GM12878 (cell line): ENCODE data around the gene FBXO15. TPM values are rescaled to one million over a fixed set of nuclear protein-coding genes. Genes with fewer than 3 reads are reported as not detected.

Source experiments
- ATAC-seq: fragments of 200-7000 bp; cut with Tn5 transposase; 3 replicates; pipeline ENCODE4 v1.9.1; 2020; ENCODE audit warnings: mild to moderate bottlenecking, moderate library complexity
- BruUV-seq: library from RNA; stranded (reverse); fragments of 400-500 nt; replicated peaks from 2 replicates; lab custom pipeline; 2021; lab: Mats Ljungman, UMichigan
- CTCF ChIA-PET: fragments of 300-600 bp; sonication (Branson Sonifier 250); formaldehyde crosslinking; extraction: SDS; loops from one replicate; lab custom pipeline; 2021; ENCODE audit warnings: inconsistent platforms; lab: Yijun Ruan, JAX
- POLR2A ChIA-PET: fragments of 350-600 bp; formaldehyde crosslinking; extraction: SDS; loops from one replicate; lab custom pipeline; 2021; ENCODE audit warnings: inconsistent platforms; lab: Charles Lee
- RAD21 ChIA-PET: fragments of 300-600 bp; sonication (Branson Sonifier 250); formaldehyde crosslinking; loops from one replicate; lab custom pipeline; 2023; ENCODE audit warnings: antibody characterized with exemption; ENCODE audit not compliant: unreplicated experiment; lab: Charles Lee
- SMC1A ChIA-PET: fragments of 300-600 bp; sonication (Branson Sonifier 250); formaldehyde crosslinking; loops from one replicate; lab custom pipeline; 2023; ENCODE audit not compliant: unreplicated experiment, uncharacterized antibody; lab: Charles Lee
- DNase-seq: peaks from one replicate; pipeline ENCODE4 v3.0.0-alpha.2; 2011; ENCODE audit warnings: low read depth, low spot score
- FAIRE-seq: peaks from 3 replicates; lab custom pipeline; 2011; peaks lifted over from hg19 to GRCh38; lab: Jason Lieb, UNC
- H2AFZ ChIP-seq: 2 replicates; pipeline ENCODE4 v1.6.0; 2011; ENCODE audit warnings: low read depth, low read length, control low read depth; ENCODE audit not compliant: control insufficient read depth
- H3K27ac ChIP-seq: 2 replicates; pipeline ENCODE4 v1.5.1; 2011; ENCODE audit warnings: control low read depth; ENCODE audit not compliant: control insufficient read depth, insufficient read depth
- H3K27me3 ChIP-seq, 2 experiments: replicated peaks in 1 of 2; 2 replicates each; pipeline versions ENCODE4 v1.6.0 to v1.6.1; 2011; ENCODE audit warnings: low read length in 1 of 2; ENCODE audit not compliant: control insufficient read depth in 2 of 2, insufficient read depth in 2 of 2
- H3K36me3 ChIP-seq, 2 experiments: 2 replicates each; pipeline ENCODE4 v1.5.1; 2011; ENCODE audit warnings: low read length in 1 of 2; ENCODE audit not compliant: control insufficient read depth in 2 of 2, insufficient read depth in 2 of 2
- H3K4me1 ChIP-seq: 2 replicates; pipeline ENCODE4 v1.6.1; 2011; ENCODE audit warnings: mild to moderate bottlenecking, low read length, moderate library complexity, mixed read lengths; ENCODE audit not compliant: control insufficient read depth, insufficient read depth
- H3K4me2 ChIP-seq: 2 replicates; pipeline ENCODE4 v1.6.0; 2011; ENCODE audit warnings: control low read depth; ENCODE audit not compliant: control insufficient read depth, insufficient read depth
- H3K4me3 ChIP-seq: fragments of 200-600 bp; sonication (generic); 2 replicates; pipeline ENCODE4 v1.5.1; 2016
- H3K79me2 ChIP-seq: 2 replicates; pipeline ENCODE4 v1.6.0; 2011; ENCODE audit warnings: low read length; ENCODE audit not compliant: control insufficient read depth, insufficient read depth
- H3K9ac ChIP-seq: 2 replicates; pipeline ENCODE4 v1.8.0; 2011; ENCODE audit warnings: low read length, control low read depth, mixed read lengths; ENCODE audit not compliant: control insufficient read depth, insufficient read depth
- H3K9me3 ChIP-seq: replicated peaks from 3 replicates; pipeline ENCODE4 v1.5.1; 2011; ENCODE audit warnings: mild to moderate bottlenecking, low read length; ENCODE audit not compliant: control insufficient read depth, insufficient read depth
- H4K20me1 ChIP-seq: 2 replicates; pipeline ENCODE4 v1.6.0; 2011; ENCODE audit not compliant: control insufficient read depth, insufficient read depth
- CBFB ChIP-seq: IDR thresholded peaks from 2 replicates; pipeline ENCODE4 v1.6.1; 2016; ENCODE audit warnings: antibody characterized with exemption, low read depth
- CBX5 ChIP-seq: sonication (generic); IDR thresholded peaks from 2 replicates; pipeline ENCODE4 v1.6.1; 2016; ENCODE audit warnings: low read depth, moderate library complexity, mild to moderate bottlenecking, inconsistent platforms
- CHD4 ChIP-seq: fragments of 200-600 bp; sonication (generic); IDR thresholded peaks from 2 replicates; pipeline ENCODE4 v1.6.1; 2016; ENCODE audit warnings: mild to moderate bottlenecking
- CTCF ChIP-seq, 3 experiments: IDR thresholded peaks in 2 of 3; conservative IDR thresholded peaks in 1 of 3; 2 replicates each; pipeline ENCODE4 v1.5.1; 2011; ENCODE audit warnings: low read depth in 3 of 3, low read length in 3 of 3, mild to moderate bottlenecking in 3 of 3, control low read depth in 2 of 3, moderate library complexity in 2 of 3, inconsistent platforms in 1 of 3, mixed read lengths in 1 of 3; ENCODE audit not compliant: control insufficient read depth in 2 of 3, insufficient read depth in 1 of 3; ENCODE audit errors: extremely low read depth in 1 of 3
- EP300 ChIP-seq, 2 experiments: fragments of 150-350 bp in 1 of 2; IDR thresholded peaks; 2 replicates each; pipeline ENCODE4 v1.6.1; 2011 to 2012; ENCODE audit warnings: low read depth in 2 of 2, low read length in 2 of 2, borderline replicate concordance in 1 of 2, improper control_type of control experiment in 1 of 2, inconsistent platforms in 1 of 2; ENCODE audit not compliant: control insufficient read depth in 1 of 2
- FOS ChIP-seq: IDR thresholded peaks from 3 replicates; pipeline ENCODE4 v1.6.1; 2011; ENCODE audit warnings: borderline replicate concordance; ENCODE audit not compliant: insufficient read length; ENCODE audit errors: extremely low read depth
- HCFC1 ChIP-seq: fragments of 150-350 bp; IDR thresholded peaks from 2 replicates; pipeline ENCODE4 v1.6.1; 2014; ENCODE audit warnings: low read length
- HDAC6 ChIP-seq: fragments of 200-600 bp; sonication (generic); IDR thresholded peaks from one replicate; pipeline ENCODE4 v1.8.0; 2017; ENCODE audit warnings: antibody characterized with exemption; ENCODE audit not compliant: unreplicated experiment
- MEF2A ChIP-seq: IDR thresholded peaks from 2 replicates; pipeline ENCODE4 v1.6.1; 2011; ENCODE audit warnings: low read depth, mild to moderate bottlenecking, low read length, moderate library complexity; ENCODE audit not compliant: insufficient read depth
- NR2F1 ChIP-seq: fragments of 450-650 bp; conservative IDR thresholded peaks from 2 replicates; pipeline ENCODE4 v1.6.1; 2017; ENCODE audit warnings: mild to moderate bottlenecking
- PAX8 ChIP-seq: fragments of 450-650 bp; IDR thresholded peaks from 2 replicates; pipeline ENCODE4 v1.6.1; 2017; ENCODE audit warnings: mild to moderate bottlenecking, moderate library complexity
- POLR2A ChIP-seq: IDR thresholded peaks from 2 replicates; pipeline ENCODE4 v1.6.1; 2011; ENCODE audit warnings: low read depth, mild to moderate bottlenecking, low read length
- SMARCA5 ChIP-seq: fragments of 450-650 bp; IDR thresholded peaks from 2 replicates; pipeline ENCODE4 v1.6.1; 2017; ENCODE audit warnings: mild to moderate bottlenecking
- STAT3 ChIP-seq: IDR thresholded peaks from 2 replicates; pipeline ENCODE4 v1.6.1; 2011; ENCODE audit warnings: low read depth, low read length, improper control_type of control experiment
- TBL1XR1 ChIP-seq: IDR thresholded peaks from 2 replicates; pipeline ENCODE4 v1.6.1; 2012; ENCODE audit warnings: low read depth, low read length, improper control_type of control experiment
- TCF3 ChIP-seq: IDR thresholded peaks from 2 replicates; pipeline ENCODE4 v1.6.1; 2012; ENCODE audit warnings: low read depth, mild to moderate bottlenecking, low read length, borderline replicate concordance; ENCODE audit not compliant: insufficient read depth
- YBX1 ChIP-seq: fragments of 450-650 bp; IDR thresholded peaks from 2 replicates; pipeline ENCODE4 v1.6.1; 2016; ENCODE audit warnings: antibody characterized with exemption
- ZSCAN29 ChIP-seq: fragments of 450-650 bp; IDR thresholded peaks from 2 replicates; pipeline ENCODE4 v1.6.1; 2017; ENCODE audit warnings: mild to moderate bottlenecking, moderate library complexity
- WGBS: methylation state at CpG from one replicate; pipeline ENCODE4 v1.1.6; 2016; ENCODE audit warnings: low lambda C conversion rate; ENCODE audit not compliant: insufficient replicate concordance, insufficient coverage; ENCODE audit errors: missing lambda C conversion rate; 5-methylcytosine and 5-hydroxymethylcytosine counted together
- in situ Hi-C: fragments of 300-500 bp; cut with MboI; formaldehyde crosslinking; loops from 9 replicates; pipeline ENCODE4 v1.14.3; 2018; ENCODE audit warnings: mixed read lengths
- intact Hi-C: fragments of 100-400 bp; cut with micrococcal nuclease; formaldehyde crosslinking; loops from one replicate; pipeline ENCODE4 v1.14.2; 2022; ENCODE audit not compliant: unreplicated experiment
- polyA plus RNA-seq, 11 experiments: library from polyadenylated mRNA; depleted of rRNA in 4 of 11; unstranded in 6 of 11; stranded (reverse) in 5 of 11; fragments of >200 nt; fragmentation: Nextera tagmentation in 4 of 11; fragmentation: Illumina TruSeq in 1 of 11; extraction: Ambion mirVana in 4 of 11; extraction: Trizol in 1 of 11; gene quantifications; 1 replicate in 1 of 11; 2 replicates in 10 of 11; pipeline versions ENCODE4 v1.2.1 to v1.2.3, GENCODE V29; 2011 to 2016; ENCODE audit warnings: inconsistent platforms in 2 of 11, missing spikeins in 2 of 11, low read depth in 1 of 11
- total RNA-seq, 4 experiments: library from RNA; depleted of rRNA in 3 of 4; stranded (reverse); fragments of >200 nt in 3 of 4; fragmentation: Illumina TruSeq in 1 of 4; extraction: Trizol in 1 of 4; gene quantifications; 2 replicates each; pipeline versions ENCODE4 v1.2.1 to v1.2.3, GENCODE V29; 2013 to 2021

FBXO15 gene
- total and polyA plus RNA-seq, 10 of the 15 experiments (the other 5 are each of a cell fraction or from before 2014, with no cell fraction given), result 0.06 to 0.90 (median 0.22) TPM; not detected in 3

GRCh38 chr18:74154716-74155115 is 7.1 kb upstream of the FBXO15 start:
- Histone ChIP-seq H3K79me2 (peaks cover 41% of the 10 kb centered on the region), H3K4me1 (peaks cover 2% of the 10 kb centered on the region; the same call in 1 of the 2 replicates), H2AFZ (no peak overlapping the region), H4K20me1 (no peaks in the 10 kb centered on the region), H3K36me3 (peaks cover 3 to 12% of the 10 kb centered on the region in 2 experiments), H3K4me3 (no peak overlapping the region), H3K4me2 (no peak overlapping the region), H3K27me3 (no peaks in the 10 kb centered on the region), H3K9ac (no peak overlapping the region), H3K27ac (no peak overlapping the region), H3K9me3 (no peaks in the 10 kb centered on the region)
- in situ Hi-C loops, result no loop called here
- DNase-seq, result no peak
- FAIRE-seq, result no peak
- POLR2A ChIA-PET, result no interaction called here
- BruUV-seq, result no TSS peak
- 98% methylated on average over 4 of the region's 4 CpGs for WGBS
- intact Hi-C loops, result no loop called here
- CTCF ChIA-PET, result no interaction called here
- RAD21 ChIA-PET, result no interaction called here
- ATAC-seq, result no peak
- SMC1A ChIA-PET, result interaction anchor here (1.1 kb wide), 1 partner anchor 188 kb away, joined by 4 read pairs; no protein-coding TSS in a partner anchor
- TF ChIP-seq PAX8 (no peak), TBL1XR1 (no peak), MEF2A (no peak), YBX1 (no peak), SMARCA5 (no peak), HCFC1 (no peak), EP300 (IDR thresholded peaks at IDR 0.05; ENCODE audit: borderline replicate concordance in 1 of 2, control insufficient read depth in 1 of 2, low read depth in 2 of 2, low read length in 2 of 2) (no peak), POLR2A (no peak)
- TF ChIP-seq, all 136 proteins: peak for 0

GRCh38 chr18:74153793-74154192 is 6.2 kb upstream of the FBXO15 start:
- intact Hi-C loops, result no loop called here
- peaks cover 3 to 9% of the 10 kb centered on the region in 2 experiments for H3K36me3 ChIP-seq
- TF ChIP-seq ZSCAN29, result no peak
- no peak for TF ChIP-seq CBX5
- TF ChIP-seq CHD4, result no peak
- TF ChIP-seq TCF3, result no peak
- no peak for TF ChIP-seq CTCF (IDR thresholded peaks at IDR 0.05 in 2 of 3, conservative IDR thresholded peaks at IDR 0.05 in 1 of 3; ENCODE audit: control insufficient read depth in 2 of 3, extremely low read depth in 1 of 3, insufficient read depth in 1 of 3, low read depth in 3 of 3, low read length in 3 of 3)
- no peak for TF ChIP-seq NR2F1
- no peak for TF ChIP-seq CBFB
- TF ChIP-seq HDAC6, result no peak
- no peak for TF ChIP-seq STAT3
- TF ChIP-seq FOS, result no peak

More at GRCh38 chr18:74153793-74154192, 6.2 kb upstream of the FBXO15 start:
- in situ Hi-C loops, result no loop called here
- H3K4me1 ChIP-seq, result peaks cover 3% of the 10 kb centered on the region; the same call in 1 of the 2 replicates
- POLR2A ChIA-PET, result no interaction called here
- no peaks in the 10 kb centered on the region for H4K20me1 ChIP-seq
- H3K9ac ChIP-seq, result no peak overlapping the region
- no peak overlapping the region for H2AFZ ChIP-seq
- 98% methylated on average over 4 of the region's 4 CpGs for WGBS
- DNase-seq, result no peak
- BruUV-seq, result no TSS peak
- RAD21 ChIA-PET, result no interaction called here
- SMC1A ChIA-PET, result interaction anchor here (1.1 to 1.3 kb wide), 3 partner anchors 14 to 189 kb away, joined by 3 to 5 read pairs (median 4); no protein-coding TSS in a partner anchor
- H3K27ac ChIP-seq, result no peak overlapping the region
- H3K79me2 ChIP-seq, result peaks cover 50% of the 10 kb centered on the region
- no peak for ATAC-seq
- CTCF ChIA-PET, result interaction anchor here (1.1 to 2.3 kb wide), 3 partner anchors 13 to 41 kb away, joined by 3 to 6 read pairs (median 6); no protein-coding TSS in a partner anchor
- no peaks in the 10 kb centered on the region for H3K9me3 ChIP-seq
- FAIRE-seq, result no peak
- no peaks in the 10 kb centered on the region for H3K27me3 ChIP-seq
- H3K4me2 ChIP-seq, result no peak overlapping the region
- no peak overlapping the region for H3K4me3 ChIP-seq
